H1 (cell line): ENCODE results near the gene HAPLN3. TPM values are rescaled to one million over a fixed set of nuclear protein-coding genes. Genes with fewer than 3 reads are reported as not detected.

Experiments
- CTCF ChIA-PET: fragments of 300-600 bp; sonication (Branson Sonifier 250); formaldehyde crosslinking; loops from one replicate; lab custom pipeline; 2021; ENCODE audit not compliant: partially characterized antibody; lab: Charles Lee
- POLR2A ChIA-PET: fragments of 300-600 bp; sonication (Branson Sonifier 250); formaldehyde crosslinking; loops from one replicate; lab custom pipeline; 2021; ENCODE audit warnings: inconsistent platforms; ENCODE audit not compliant: partially characterized antibody; lab: Charles Lee
- DNase-seq, 2 experiments: peaks; one replicate each; pipeline versions ENCODE4 v3.0.0 to v3.0.0-alpha.2; 2010 to 2022; ENCODE audit warnings: low spot score in 2 of 2, low read depth in 1 of 2, mixed read lengths in 1 of 2
- FAIRE-seq: peaks from 2 replicates; lab custom pipeline; 2011; peaks lifted over from hg19 to GRCh38; lab: Jason Lieb, UNC
- H2AFZ ChIP-seq: 2 replicates; pipeline ENCODE4 v1.8.1; 2012; ENCODE audit warnings: low read length, inconsistent platforms
- H2AK5ac ChIP-seq: 2 replicates; pipeline ENCODE4 v1.6.1; 2013; ENCODE audit warnings: low read depth, low read length
- H2BK120ac ChIP-seq: replicated peaks from 2 replicates; pipeline ENCODE3; 2013; ENCODE audit warnings: low read depth, low read length, inconsistent platforms
- H2BK12ac ChIP-seq: 2 replicates; pipeline ENCODE4 v1.6.1; 2013; ENCODE audit warnings: low read depth, low read length
- H2BK15ac ChIP-seq: 2 replicates; pipeline ENCODE4 v1.6.1; 2013; ENCODE audit warnings: low read length
- H2BK20ac ChIP-seq: 2 replicates; pipeline ENCODE4 v1.6.1; 2013; ENCODE audit warnings: low read length
- H2BK5ac ChIP-seq: 2 replicates; pipeline ENCODE4 v1.6.1; 2013; ENCODE audit warnings: low read depth, low read length
- H3K14ac ChIP-seq: 2 replicates; pipeline ENCODE4 v1.6.1; 2013; ENCODE audit warnings: inconsistent platforms; ENCODE audit not compliant: insufficient read length
- H3K18ac ChIP-seq: 2 replicates; pipeline ENCODE4 v1.6.1; 2013; ENCODE audit warnings: low read length; ENCODE audit errors: extremely low read depth
- H3K23ac ChIP-seq: 2 replicates; pipeline ENCODE4 v1.6.1; 2013; ENCODE audit warnings: inconsistent platforms; ENCODE audit not compliant: insufficient read length
- H3K23me2 ChIP-seq: 2 replicates; pipeline ENCODE4 v1.6.1; 2013; ENCODE audit warnings: low read depth, low read length
- H3K27ac ChIP-seq: 2 replicates; pipeline ENCODE4 v1.6.1; 2011; ENCODE audit warnings: low read depth, low read length, inconsistent platforms
- H3K27me3 ChIP-seq, 4 experiments: replicated peaks in 1 of 4; 1 replicate in 1 of 4; 2 replicates in 3 of 4; pipeline versions ENCODE4 v1.6.1 to v1.8.1; 2011 to 2013; ENCODE audit warnings: low read length in 3 of 4, mild to moderate bottlenecking in 3 of 4, inconsistent platforms in 2 of 4, mixed read lengths in 2 of 4, moderate library complexity in 1 of 4; ENCODE audit not compliant: control insufficient read depth in 3 of 4, insufficient read depth in 3 of 4; ENCODE audit errors: extremely low read depth in 1 of 4
- H3K36me3 ChIP-seq, 4 experiments: 2 replicates each; pipeline versions ENCODE4 v1.6.1 to v1.8.1; 2011 to 2013; ENCODE audit warnings: mild to moderate bottlenecking in 4 of 4, low read length in 3 of 4, moderate library complexity in 2 of 4, control low read depth in 1 of 4, inconsistent platforms in 1 of 4; ENCODE audit not compliant: insufficient read depth in 4 of 4, control insufficient read depth in 2 of 4
- H3K4ac ChIP-seq: replicated peaks from 2 replicates; pipeline ENCODE3; 2013; ENCODE audit warnings: low read length, low read depth, mixed read lengths, inconsistent platforms; ENCODE audit not compliant: insufficient read length
- H3K4me1 ChIP-seq, 4 experiments: replicated peaks in 1 of 4; 1 replicate in 1 of 4; 2 replicates in 3 of 4; pipeline versions ENCODE4 v1.6.1 to v1.8.1; 2011 to 2013; ENCODE audit warnings: low read length in 3 of 4, inconsistent platforms in 2 of 4, mixed read lengths in 1 of 4; ENCODE audit not compliant: insufficient read depth in 4 of 4, control insufficient read depth in 3 of 4
- H3K4me2 ChIP-seq, 2 experiments: 2 replicates each; pipeline versions ENCODE4 v1.6.1 to v1.8.1; 2011 to 2013; ENCODE audit warnings: low read depth in 2 of 2, low read length in 2 of 2, control low read depth in 1 of 2, inconsistent platforms in 1 of 2, mild to moderate bottlenecking in 1 of 2; ENCODE audit not compliant: insufficient read depth in 1 of 2
- H3K4me3 ChIP-seq, 4 experiments: fragments of 200-600, 300-600 bp in 1 of 4; sonication (generic), shearing (Covaris generic), sonication (Bioruptor Twin) in 1 of 4; 2 replicates each; pipeline versions ENCODE4 v1.5.1 to v1.8.1; 2011 to 2016; ENCODE audit warnings: low read length in 4 of 4, low read depth in 3 of 4, control low read depth in 2 of 4, inconsistent platforms in 2 of 4, mild to moderate bottlenecking in 2 of 4, mixed read lengths in 1 of 4, moderate library complexity in 1 of 4; ENCODE audit not compliant: insufficient read depth in 2 of 4; ENCODE audit errors: extremely low read depth in 1 of 4
- H3K56ac ChIP-seq: replicated peaks from 2 replicates; pipeline ENCODE3; 2013; ENCODE audit warnings: low read depth, mild to moderate bottlenecking, mixed read lengths, low read length, inconsistent platforms; ENCODE audit not compliant: insufficient read length
- H3K79me1 ChIP-seq: 2 replicates; pipeline ENCODE4 v1.6.1; 2013; ENCODE audit warnings: low read depth, low read length, control low read depth
- H3K79me2 ChIP-seq, 2 experiments: 2 replicates each; pipeline versions ENCODE4 v1.6.1 to v1.8.1; 2012 to 2013; ENCODE audit warnings: low read length in 2 of 2, mild to moderate bottlenecking in 2 of 2, inconsistent platforms in 1 of 2; ENCODE audit not compliant: insufficient read depth in 2 of 2, control insufficient read depth in 1 of 2
- H3K9ac ChIP-seq, 4 experiments: replicated peaks in 1 of 4; 1 replicate in 1 of 4; 2 replicates in 3 of 4; pipeline versions ENCODE4 v1.6.1 to v1.8.1; 2011 to 2013; ENCODE audit warnings: low read depth in 3 of 4, low read length in 3 of 4, control low read depth in 2 of 4, mild to moderate bottlenecking in 2 of 4, moderate library complexity in 2 of 4, inconsistent platforms in 1 of 4; ENCODE audit errors: extremely low read depth in 1 of 4
- H3K9me3 ChIP-seq, 2 experiments: 2 replicates each; pipeline versions ENCODE4 v1.6.1 to v1.8.1; 2012 to 2013; ENCODE audit warnings: mild to moderate bottlenecking in 2 of 2, moderate library complexity in 2 of 2, control low read depth in 1 of 2, inconsistent platforms in 1 of 2, low read depth in 1 of 2, low read length in 1 of 2, mixed read lengths in 1 of 2; ENCODE audit not compliant: insufficient read depth in 2 of 2
- H4K20me1 ChIP-seq, 2 experiments: replicated peaks in 1 of 2; 2 replicates each; pipeline versions ENCODE3 to v1.8.1; 2011 to 2013; ENCODE audit warnings: inconsistent platforms in 2 of 2, low read length in 2 of 2, mild to moderate bottlenecking in 1 of 2; ENCODE audit not compliant: insufficient read depth in 2 of 2, control insufficient read depth in 1 of 2
- H4K5ac ChIP-seq: 2 replicates; pipeline ENCODE4 v1.6.1; 2013; ENCODE audit warnings: low read length, low read depth, mixed read lengths, inconsistent platforms; ENCODE audit not compliant: insufficient read length
- H4K8ac ChIP-seq: 2 replicates; pipeline ENCODE4 v1.8.0; 2013; ENCODE audit warnings: mild to moderate bottlenecking, moderate library complexity, low read length, inconsistent platforms; ENCODE audit not compliant: insufficient read depth; ENCODE audit errors: extremely low read depth
- H4K91ac ChIP-seq: replicated peaks from 2 replicates; pipeline ENCODE3; 2013; ENCODE audit warnings: low read length, mixed read lengths, inconsistent platforms; ENCODE audit not compliant: insufficient read length
- ATF2 ChIP-seq: IDR thresholded peaks from 2 replicates; pipeline ENCODE4 v1.6.1; 2012; ENCODE audit warnings: low read length, inconsistent platforms
- CBX8 ChIP-seq: fragments of 300-800, 300-1000 bp; sonication (generic); IDR thresholded peaks from 2 replicates; pipeline ENCODE4 v1.7.1; 2016; ENCODE audit warnings: low read depth, low read length, borderline replicate concordance
- E2F6 ChIP-seq: IDR thresholded peaks from 2 replicates; pipeline ENCODE4 v1.6.1; 2012; ENCODE audit warnings: inconsistent platforms
- NRF1 ChIP-seq: IDR thresholded peaks from 2 replicates; pipeline ENCODE4 v1.6.1; 2011; ENCODE audit warnings: mild to moderate bottlenecking, low read depth, low read length, improper control_type of control experiment
- PHF8 ChIP-seq: fragments of 200-600 bp; sonication (generic); conservative IDR thresholded peaks from 2 replicates; pipeline ENCODE4 v1.7.1; 2012; ENCODE audit warnings: low read depth, mild to moderate bottlenecking, inconsistent platforms, low read length, moderate library complexity
- POLR2AphosphoS5 ChIP-seq: IDR thresholded peaks from 2 replicates; pipeline ENCODE4 v1.6.1; 2011; ENCODE audit warnings: low read depth, low read length
- WGBS, 2 experiments: shearing (Covaris generic) in 1 of 2; methylation state at CpG; one replicate each; pipeline versions ENCODE4 v1.1.6 to v1.1.7; 2013 to 2015; ENCODE audit warnings: low lambda C conversion rate in 2 of 2, mixed read lengths in 2 of 2, inconsistent platforms in 1 of 2, low coverage in 1 of 2, missing lambda C conversion rate in 1 of 2; ENCODE audit not compliant: insufficient replicate concordance in 2 of 2, insufficient coverage in 1 of 2, insufficient read length in 1 of 2; ENCODE audit errors: extremely low coverage in 1 of 2, missing lambda C conversion rate in 1 of 2; 5-methylcytosine and 5-hydroxymethylcytosine counted together
- polyA plus RNA-seq, 7 experiments: library from polyadenylated mRNA; depleted of rRNA in 3 of 7; stranded (reverse) in 5 of 7; unstranded in 2 of 7; fragments of >200 nt in 5 of 7; fragments of 200-250 nt in 2 of 7; gene quantifications; 1 replicate in 5 of 7; 2 replicates in 1 of 7; 4 replicates in 1 of 7; pipeline versions ENCODE4 v1.2.1 to v1.2.3, GENCODE V29; 2011 to 2013; ENCODE audit warnings: missing spikeins in 2 of 7, mixed read lengths in 2 of 7
- total RNA-seq: library from RNA; stranded (reverse); fragmentation: NEBNext Ultra II Directional; extraction: Animal tissue kit (Norgen Biotek cat#: 25700); gene quantifications from 2 replicates; pipeline ENCODE4 v1.2.1, GENCODE V29; 2021

Gene HAPLN3
- total and polyA plus RNA-seq, 2 of the 8 experiments (the other 6 are each of a cell fraction or from before 2014, with no cell fraction given) = 76.2 to 79.7 TPM

- no peaks in the 10 kb centered on the region for H3K79me2 ChIP-seq
- no peak overlapping the region for H2AK5ac ChIP-seq
- H3K9ac ChIP-seq = no peak overlapping the region
- no peak overlapping the region for H3K23ac ChIP-seq
- FAIRE-seq (no peak), DNase-seq (peak in 1 of 2 experiments; percentile 52)
- 87% methylated on average over 15 of the region's 15 CpGs; no CpG with 5 or more reads in 1 of the 2 experiments for WGBS, 2 experiments
- H3K23me2 ChIP-seq = no peaks in the 10 kb centered on the region
- no peak overlapping the region for H3K4me2 ChIP-seq
- peak overlapping the region; percentile 84; the same call in 1 of the 2 replicates for H4K8ac ChIP-seq
- no peaks in the 10 kb centered on the region for H3K79me1 ChIP-seq
- H2BK120ac ChIP-seq = peak overlapping the region; percentile 84
- H2BK20ac ChIP-seq = peak overlapping the region; percentile 83; the same call in 1 of the 2 replicates
- no peaks in the 10 kb centered on the region for H4K20me1 ChIP-seq
- no peak overlapping the region for H2AFZ ChIP-seq
- peak overlapping the region; percentile 64 for H4K5ac ChIP-seq
- peak overlapping the region; percentile 63; the same call in 1 of the 2 replicates for H3K18ac ChIP-seq
- H4K91ac ChIP-seq = peak overlapping the region; percentile 98
- peaks cover 0 to 7% (median 2%) of the 10 kb centered on the region in 4 experiments; a peak in 4 of 7 replicates for H3K4me1 ChIP-seq
- no peak overlapping the region for H3K4ac ChIP-seq
- H2BK12ac ChIP-seq = peak overlapping the region; percentile 99; the same call in 1 of the 2 replicates
- H2BK5ac ChIP-seq = peak overlapping the region; percentile 45
- ChIA-PET CTCF (interaction anchor here (0.5 to 4.4 kb wide), 13 partner anchors 19 to 239 kb away, joined by 3 to 21 read pairs (median 4); no protein-coding TSS in a partner anchor), POLR2A (interaction anchor here (0.6 to 3.2 kb wide), 14 partner anchors 12 to 65 kb away, joined by 3 to 12 read pairs (median 4); partner anchors contain the start of gene HAPLN3)
- no peak overlapping the region for H3K4me3 ChIP-seq
- H2BK15ac ChIP-seq = 0 out of 2 replicates have a peak overlapping the region, but pooled peaks have one; percentile 22
- H3K9me3 ChIP-seq = peaks cover under 1 to 11% of the 10 kb centered on the region in 2 experiments; a peak in 3 of 4 replicates
- no peak overlapping the region for H3K14ac ChIP-seq
- H3K36me3 ChIP-seq = no peaks in the 10 kb centered on the region
- no peak overlapping the region for H3K27ac ChIP-seq
- H3K56ac ChIP-seq = no peak overlapping the region
- H3K27me3 ChIP-seq = no peaks in the 10 kb centered on the region
- TF ChIP-seq POLR2AphosphoS5 = no peak
- peak; percentile 30; the same call in 1 of the 2 replicates for TF ChIP-seq E2F6
- no peak for TF ChIP-seq CBX8
- no peak for TF ChIP-seq NRF1
- no peak for TF ChIP-seq ATF2
- TF ChIP-seq PHF8 = no peak
These were observed 43.6 kb upstream of the HAPLN3 start for GRCh38 chr15:88938802-88939485.
